ENCODE results near the gene KRTAP5-5.
"Not testable (repeated sequence)": the region's sequence is repeated elsewhere in the genome, so short reads cannot be mapped to it uniquely, and the experiment has no call there.

The KRTAP5-5 gene

DNA sequence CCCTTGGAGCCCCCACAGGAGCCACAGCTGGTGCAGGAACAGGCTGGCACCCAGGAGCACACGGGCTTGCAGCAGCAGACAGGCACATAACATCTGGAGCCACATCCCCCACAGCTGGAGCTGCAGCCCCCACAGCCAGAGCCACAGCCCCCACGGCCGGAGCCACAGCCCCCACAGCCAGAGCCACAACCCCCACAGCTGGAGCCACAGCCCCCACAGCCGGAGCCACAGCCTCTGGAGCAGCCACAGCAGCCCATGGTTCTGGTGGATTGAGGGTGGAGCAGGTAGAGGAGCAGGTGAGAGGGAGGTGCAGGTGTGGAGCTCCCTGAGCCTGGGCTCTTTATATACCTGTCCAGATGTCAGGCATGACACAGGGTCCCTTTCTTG is 31.6 kb upstream of the KRTAP5-5 start, which contains the start of gene KRTAP5-2:
Gene KRTAP5-2 (minus strand): TSS at position 301 of the 387 bp plus-strand sequence. CDS start 44 bp downstream, at position 257.
- Histone ChIP-seq H3K27ac (ENCODE audit: low read depth, low read length) (no peak within 1 kb of the TSS), H3K36me3 (ENCODE audit: control insufficient read depth, insufficient read depth, low read length) (no peaks in the 10 kb centered on the region), H3K9ac (ENCODE audit: low read length) (no peak within 1 kb of the TSS), H3K4me1 (ENCODE audit: control insufficient read depth, insufficient read depth, low read length) (no peaks in the 10 kb centered on the region), H3K4me3 (ENCODE audit: low read length) (no peak within 1 kb of the TSS), H3K27me3 (ENCODE audit: control insufficient read depth, insufficient read depth, low read length) (peaks cover 2% of the 10 kb centered on the region)

DNA sequence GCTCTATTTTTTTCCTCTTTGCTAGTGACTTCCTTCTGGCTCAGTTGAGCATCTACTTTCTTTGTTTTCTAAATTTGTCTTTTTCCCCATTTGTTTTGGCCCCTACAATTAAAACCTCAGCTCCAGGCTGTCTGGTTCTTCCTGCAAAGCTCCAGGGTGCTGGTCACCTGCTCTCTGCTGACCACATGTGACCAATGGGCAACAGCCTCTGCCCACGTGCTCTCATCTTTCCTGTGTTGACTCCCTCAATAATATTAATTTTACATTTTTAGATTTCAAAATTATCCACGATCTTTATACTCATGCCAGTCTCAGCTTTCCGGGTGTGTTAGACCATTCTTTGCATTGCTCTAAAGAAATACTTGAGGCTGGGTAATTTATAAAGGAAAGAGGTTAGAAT is 31.2 kb upstream of the KRTAP5-5 start:
- H3K4me3 ChIP-seq (ENCODE audit: low read length); H3K4me1 ChIP-seq (ENCODE audit: control insufficient read depth, insufficient read depth, low read length); H3K27me3 ChIP-seq (ENCODE audit: control insufficient read depth, insufficient read depth, low read length): not testable (repeated sequence)

DNA sequence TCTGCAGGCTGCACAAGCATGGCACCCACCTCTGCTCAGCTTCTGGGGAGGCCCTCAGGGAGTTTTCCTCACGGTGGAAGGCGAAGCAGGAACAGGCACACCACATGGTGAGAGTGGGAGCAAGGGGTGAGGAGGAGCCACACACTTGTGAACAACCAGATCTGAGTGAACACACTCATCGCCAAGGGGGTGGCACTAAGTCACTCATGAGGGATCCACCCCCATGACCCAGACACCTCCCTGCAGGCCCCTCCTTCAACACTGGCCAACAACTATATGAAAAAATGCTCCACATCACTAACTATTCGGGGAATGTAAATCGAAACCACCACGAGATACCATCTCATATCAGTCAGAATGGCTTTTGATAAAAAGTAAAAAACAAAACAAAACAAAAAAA is 30.8 kb upstream of the KRTAP5-5 start:
- no peaks in the 10 kb centered on the region for H3K4me1 ChIP-seq (ENCODE audit: control insufficient read depth, insufficient read depth, low read length)
- H3K9ac ChIP-seq (ENCODE audit: low read length): no peak overlapping the region
- H3K4me3 ChIP-seq (ENCODE audit: low read length): no peak overlapping the region
- H3K27ac ChIP-seq (ENCODE audit: low read depth, low read length): no peak overlapping the region
- H3K36me3 ChIP-seq (ENCODE audit: control insufficient read depth, insufficient read depth, low read length): no peaks in the 10 kb centered on the region
- H3K27me3 ChIP-seq (ENCODE audit: control insufficient read depth, insufficient read depth, low read length): peaks cover 2% of the 10 kb centered on the region

More for the DNA sequence above, 31.2 kb upstream of the KRTAP5-5 start:
- H3K9ac ChIP-seq (ENCODE audit: low read length); H3K27ac ChIP-seq (ENCODE audit: low read depth, low read length); H3K36me3 ChIP-seq (ENCODE audit: control insufficient read depth, insufficient read depth, low read length): not testable (repeated sequence)

DNA sequence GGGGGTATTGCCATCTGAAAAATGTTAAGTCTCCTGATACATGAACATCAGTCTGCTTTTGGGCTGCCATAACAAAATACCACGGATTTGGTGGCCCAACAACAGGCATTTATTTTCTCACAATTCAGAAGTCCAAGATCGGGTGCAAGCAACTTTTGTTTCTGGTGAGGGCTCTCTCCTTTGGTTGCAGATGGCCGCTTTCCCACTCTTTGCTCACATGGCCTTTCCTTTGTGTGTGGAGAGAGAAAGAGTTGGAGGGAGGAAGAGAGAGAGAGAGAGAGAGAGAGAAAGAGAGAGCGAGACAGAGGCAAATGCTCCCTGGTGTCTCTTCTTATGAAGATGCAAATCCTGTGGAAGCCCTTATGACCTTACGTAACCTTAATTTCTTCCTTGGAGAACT is 28.9 kb upstream of the KRTAP5-5 start:
- no peak overlapping the region for H3K9ac ChIP-seq (ENCODE audit: low read length)
- H3K36me3 ChIP-seq (ENCODE audit: control insufficient read depth, insufficient read depth, low read length): no peaks in the 10 kb centered on the region
- no peak overlapping the region for H3K27ac ChIP-seq (ENCODE audit: low read depth, low read length)
- H3K4me1 ChIP-seq (ENCODE audit: control insufficient read depth, insufficient read depth, low read length): no peaks in the 10 kb centered on the region
- no peak overlapping the region for H3K4me3 ChIP-seq (ENCODE audit: low read length)
- peaks cover 2% of the 10 kb centered on the region for H3K27me3 ChIP-seq (ENCODE audit: control insufficient read depth, insufficient read depth, low read length)

DNA sequence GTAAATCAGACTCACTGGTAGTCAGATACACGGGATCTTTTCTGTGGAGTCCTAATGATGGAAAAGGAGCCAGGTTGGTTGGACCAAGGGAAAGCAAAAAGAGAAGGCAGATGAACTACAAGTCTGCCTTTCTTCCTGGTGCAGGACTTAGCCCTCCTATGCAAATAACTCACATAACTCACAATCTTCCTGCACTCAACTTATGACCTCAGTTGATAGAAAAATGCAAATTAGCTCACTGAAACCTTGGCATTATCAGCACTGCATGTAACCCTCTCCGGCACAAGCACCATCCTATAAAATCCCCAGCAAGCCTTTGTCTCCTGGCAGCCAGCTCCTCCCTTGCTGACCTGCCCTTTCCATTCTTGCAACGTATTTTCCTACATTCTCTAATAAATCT is 27.9 kb upstream of the KRTAP5-5 start:
- not testable (repeated sequence) for H3K4me1 ChIP-seq (ENCODE audit: control insufficient read depth, insufficient read depth, low read length); H3K9ac ChIP-seq (ENCODE audit: low read length); H3K27me3 ChIP-seq (ENCODE audit: control insufficient read depth, insufficient read depth, low read length); H3K27ac ChIP-seq (ENCODE audit: low read depth, low read length); H3K36me3 ChIP-seq (ENCODE audit: control insufficient read depth, insufficient read depth, low read length); H3K4me3 ChIP-seq (ENCODE audit: low read length)

DNA sequence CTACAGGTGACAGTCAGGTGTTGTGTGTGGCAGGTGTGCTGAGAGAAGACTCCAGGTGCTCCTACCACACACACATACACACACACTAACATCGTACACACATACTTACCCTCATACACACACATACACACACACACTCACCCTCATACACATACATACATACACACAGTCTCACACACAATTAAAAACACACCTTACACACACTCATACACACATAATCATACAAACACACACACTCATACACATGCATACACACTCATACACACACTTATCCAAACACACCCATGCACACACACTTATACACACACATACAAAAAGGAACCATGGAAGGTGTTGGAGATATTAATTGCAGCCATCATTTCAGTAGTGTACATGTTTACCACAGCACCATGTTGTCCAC is 25.9 kb upstream of the KRTAP5-5 start:
- Histone ChIP-seq H3K4me3 (ENCODE audit: low read length) (no peak overlapping the region), H3K4me1 (ENCODE audit: control insufficient read depth, insufficient read depth, low read length) (no peaks in the 10 kb centered on the region), H3K27me3 (ENCODE audit: control insufficient read depth, insufficient read depth, low read length) (peaks cover 2% of the 10 kb centered on the region), H3K36me3 (ENCODE audit: control insufficient read depth, insufficient read depth, low read length) (no peaks in the 10 kb centered on the region), H3K9ac (ENCODE audit: low read length) (no peak overlapping the region), H3K27ac (ENCODE audit: low read depth, low read length) (no peak overlapping the region)

DNA sequence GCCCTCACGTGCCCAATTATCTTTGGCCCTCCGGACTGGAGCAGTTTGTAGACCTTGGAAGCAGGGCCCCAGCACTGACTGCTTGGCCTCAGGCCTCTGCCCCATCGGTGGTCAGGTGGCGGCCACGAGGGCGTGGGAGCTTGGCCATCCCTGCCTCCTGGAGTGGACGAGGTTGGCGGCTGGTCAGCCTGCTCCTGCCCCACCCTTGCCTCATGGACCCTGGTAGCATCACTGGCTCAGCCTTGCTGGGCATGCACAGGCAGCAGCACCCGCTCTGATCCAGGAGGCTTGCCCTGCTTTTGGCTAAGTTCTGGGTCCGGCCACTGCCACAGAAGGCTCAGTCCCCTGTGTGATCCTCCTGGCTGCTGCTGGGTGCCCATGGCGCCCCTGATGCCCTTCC is 25.4 kb upstream of the KRTAP5-5 start:
- Histone ChIP-seq H3K9ac (ENCODE audit: low read length) (no peak overlapping the region), H3K4me3 (ENCODE audit: low read length) (no peak overlapping the region), H3K27ac (ENCODE audit: low read depth, low read length) (no peak overlapping the region), H3K27me3 (ENCODE audit: control insufficient read depth, insufficient read depth, low read length) (peaks cover 2% of the 10 kb centered on the region), H3K36me3 (ENCODE audit: control insufficient read depth, insufficient read depth, low read length) (no peaks in the 10 kb centered on the region), H3K4me1 (ENCODE audit: control insufficient read depth, insufficient read depth, low read length) (no peaks in the 10 kb centered on the region)

DNA sequence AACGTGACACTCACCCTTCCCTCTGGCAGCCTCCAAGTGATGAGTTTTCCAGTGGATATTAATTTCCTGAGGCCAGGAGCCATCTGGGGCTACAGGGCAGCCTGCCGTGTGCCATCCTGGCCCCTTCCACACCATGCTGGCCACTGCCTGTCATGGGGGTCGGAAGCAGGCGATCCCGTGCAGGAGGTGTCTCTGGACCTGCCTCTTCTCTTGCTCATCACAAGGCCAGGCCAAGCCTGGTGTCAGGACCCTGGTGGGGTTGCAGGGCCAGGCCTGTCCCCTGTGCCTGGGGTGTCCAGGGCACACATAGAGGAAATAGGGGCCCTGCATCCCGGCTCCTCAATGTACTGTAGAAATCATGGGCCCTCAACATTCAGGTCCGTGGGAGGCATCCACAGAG is 24.9 kb upstream of the KRTAP5-5 start:
- Histone ChIP-seq H3K27ac (ENCODE audit: low read depth, low read length) (no peak overlapping the region), H3K27me3 (ENCODE audit: control insufficient read depth, insufficient read depth, low read length) (peaks cover 2% of the 10 kb centered on the region), H3K4me1 (ENCODE audit: control insufficient read depth, insufficient read depth, low read length) (no peaks in the 10 kb centered on the region), H3K36me3 (ENCODE audit: control insufficient read depth, insufficient read depth, low read length) (no peaks in the 10 kb centered on the region), H3K4me3 (ENCODE audit: low read length) (no peak overlapping the region), H3K9ac (ENCODE audit: low read length) (no peak overlapping the region)

DNA sequence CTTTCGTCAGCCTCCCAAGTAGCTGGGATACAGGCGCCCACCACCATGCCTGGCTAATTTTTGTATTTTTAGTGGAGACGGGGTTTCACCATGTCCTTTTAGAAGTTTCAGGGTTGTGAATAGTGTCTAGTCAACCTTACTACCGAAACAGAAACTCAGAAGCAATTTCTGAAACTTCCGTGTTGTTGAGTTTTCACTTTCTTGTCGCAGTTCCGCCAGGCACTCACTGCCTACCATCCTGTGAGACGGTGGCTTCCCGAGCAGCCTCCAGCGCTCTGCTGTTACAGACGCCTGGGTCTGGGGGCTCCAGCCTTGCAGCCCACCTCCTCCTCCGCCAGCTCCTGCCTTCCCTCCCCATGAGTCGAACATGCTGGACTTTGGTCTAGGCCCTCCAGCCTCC is 23.7 kb upstream of the KRTAP5-5 start:
- H3K4me3 ChIP-seq (ENCODE audit: low read length); H3K4me1 ChIP-seq (ENCODE audit: control insufficient read depth, insufficient read depth, low read length); H3K9ac ChIP-seq (ENCODE audit: low read length); H3K27me3 ChIP-seq (ENCODE audit: control insufficient read depth, insufficient read depth, low read length); H3K27ac ChIP-seq (ENCODE audit: low read depth, low read length); H3K36me3 ChIP-seq (ENCODE audit: control insufficient read depth, insufficient read depth, low read length): not testable (repeated sequence)

DNA sequence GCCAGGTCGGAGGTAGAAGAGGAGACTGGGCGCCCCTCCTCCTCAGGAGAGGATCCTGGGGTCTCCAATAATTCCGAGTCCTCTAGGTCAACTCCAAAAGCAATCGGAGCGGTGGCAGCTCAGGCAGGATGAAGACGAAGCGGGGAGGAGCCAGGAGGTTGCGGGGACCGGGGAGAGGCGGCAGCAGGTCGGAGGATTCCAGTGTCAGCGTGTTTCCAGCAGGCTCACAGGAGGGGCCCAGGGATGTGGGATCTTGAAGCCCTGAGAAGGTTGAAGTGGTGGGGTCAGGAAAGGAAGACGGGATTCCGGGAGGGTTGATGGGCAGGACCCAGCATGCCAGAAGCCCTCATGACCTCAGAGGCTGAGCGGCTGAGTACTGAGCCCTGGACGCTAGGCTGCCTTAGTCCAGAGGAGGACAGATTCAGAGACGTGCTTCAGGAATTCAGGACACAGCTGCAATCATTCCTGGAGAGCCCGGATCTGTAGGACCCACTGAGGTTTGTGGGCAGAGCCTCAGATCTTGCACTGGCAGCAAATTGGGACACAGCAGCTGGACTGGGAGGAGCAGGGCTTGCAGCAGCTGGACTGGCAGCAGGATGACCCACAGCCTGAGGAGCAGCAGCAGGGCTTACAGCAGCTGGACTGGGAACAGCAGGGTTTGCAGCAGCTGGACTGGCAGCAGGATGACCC is 22.3 kb upstream of the KRTAP5-5 start:
- not testable (repeated sequence) for H3K36me3 ChIP-seq (ENCODE audit: control insufficient read depth, insufficient read depth, low read length); H3K27ac ChIP-seq (ENCODE audit: low read depth, low read length); H3K9ac ChIP-seq (ENCODE audit: low read length); H3K4me1 ChIP-seq (ENCODE audit: control insufficient read depth, insufficient read depth, low read length); H3K27me3 ChIP-seq (ENCODE audit: control insufficient read depth, insufficient read depth, low read length); H3K4me3 ChIP-seq (ENCODE audit: low read length)

DNA sequence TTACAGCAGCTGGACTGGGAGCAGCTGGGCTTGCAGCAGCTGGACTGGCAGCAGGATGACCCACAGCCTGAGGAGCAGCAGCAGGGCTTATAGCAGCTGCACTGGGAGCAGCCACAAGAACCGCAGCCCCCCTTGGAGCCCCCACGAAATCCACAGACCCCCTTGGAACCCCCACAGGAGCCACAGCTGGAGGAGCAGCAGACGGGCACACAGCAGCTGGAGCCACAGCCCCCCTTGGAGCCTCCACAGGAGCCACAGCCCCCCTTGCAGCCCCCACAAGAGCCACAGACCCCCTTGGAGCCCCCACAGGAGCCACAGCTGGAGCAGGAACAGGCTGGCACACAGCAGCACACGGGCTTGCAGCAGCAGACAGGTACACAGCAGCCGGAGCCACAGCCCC is 21.7 kb upstream of the KRTAP5-5 start:
- H3K4me3 ChIP-seq (ENCODE audit: low read length); H3K4me1 ChIP-seq (ENCODE audit: control insufficient read depth, insufficient read depth, low read length); H3K27ac ChIP-seq (ENCODE audit: low read depth, low read length); H3K27me3 ChIP-seq (ENCODE audit: control insufficient read depth, insufficient read depth, low read length); H3K9ac ChIP-seq (ENCODE audit: low read length); H3K36me3 ChIP-seq (ENCODE audit: control insufficient read depth, insufficient read depth, low read length): not testable (repeated sequence)

DNA sequence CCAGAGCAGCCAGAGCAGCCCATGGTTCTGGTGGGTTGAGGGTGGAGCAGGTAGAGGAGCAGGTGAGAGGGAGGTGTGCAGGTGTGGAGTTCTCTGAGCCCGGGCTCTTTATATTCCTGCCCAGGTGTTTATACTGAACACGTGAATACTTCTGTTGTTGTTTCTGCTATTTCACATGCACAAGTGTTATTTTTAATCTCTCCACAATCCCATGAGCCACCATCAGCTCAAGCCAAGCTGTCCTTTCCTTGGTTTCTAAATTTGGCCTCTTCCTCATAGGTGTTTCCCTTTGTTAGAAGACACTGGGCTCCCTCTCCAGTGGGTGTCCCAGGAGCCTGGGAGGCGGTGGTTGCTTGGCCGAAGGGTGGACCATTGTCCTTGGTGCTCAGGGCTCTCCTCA is 21.2 kb upstream of the KRTAP5-5 start, which contains the start of gene KRTAP5-3:
Gene KRTAP5-3 (minus strand): TSS at position 101 of the 400 bp plus-strand sequence. CDS start 78 bp downstream, at position 23.
- H3K27me3 ChIP-seq (ENCODE audit: control insufficient read depth, insufficient read depth, low read length): peaks cover 2% of the 10 kb centered on the region
- H3K9ac ChIP-seq (ENCODE audit: low read length): no peak within 1 kb of the TSS
- no peak within 1 kb of the TSS for H3K27ac ChIP-seq (ENCODE audit: low read depth, low read length)
- no peaks in the 10 kb centered on the region for H3K4me1 ChIP-seq (ENCODE audit: control insufficient read depth, insufficient read depth, low read length)
- H3K4me3 ChIP-seq (ENCODE audit: low read length): no peak within 1 kb of the TSS
- no peaks in the 10 kb centered on the region for H3K36me3 ChIP-seq (ENCODE audit: control insufficient read depth, insufficient read depth, low read length)

DNA sequence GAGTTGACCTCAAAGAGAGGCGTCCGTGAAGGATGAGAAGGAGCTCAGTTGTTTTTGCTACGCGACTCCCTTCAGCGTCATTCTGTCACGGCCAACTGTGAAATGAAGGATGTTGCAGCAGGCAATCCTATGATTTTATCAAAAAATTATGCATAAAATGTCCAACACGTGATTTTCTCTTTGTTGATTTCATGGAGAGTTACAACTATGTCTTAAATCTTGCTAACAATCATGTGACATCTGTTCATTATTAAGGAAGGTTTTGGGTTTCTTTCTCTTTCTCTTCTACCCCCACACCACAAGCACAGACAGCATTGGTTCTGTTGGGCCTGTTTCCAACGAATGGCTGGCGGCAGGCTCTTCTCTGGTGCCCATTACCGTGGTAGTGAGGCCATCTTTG is 11.3 kb upstream of the KRTAP5-5 start:
- Histone ChIP-seq H3K36me3 (ENCODE audit: control insufficient read depth, insufficient read depth, low read length) (no peaks in the 10 kb centered on the region), H3K4me3 (ENCODE audit: low read length) (no peak overlapping the region), H3K27me3 (ENCODE audit: control insufficient read depth, insufficient read depth, low read length) (no peaks in the 10 kb centered on the region), H3K27ac (ENCODE audit: low read depth, low read length) (no peak overlapping the region), H3K4me1 (ENCODE audit: control insufficient read depth, insufficient read depth, low read length) (no peaks in the 10 kb centered on the region), H3K9ac (ENCODE audit: low read length) (no peak overlapping the region)

Data from rectal smooth muscle tissue (tissue), 1 donor.